Effector CD8-positive, alpha-beta T cell (primary cell): ENCODE results near the gene SLIT1.

Experiments used
- DNase-seq: peaks from one replicate; lab custom pipeline; 2025; lab: John Stamatoyannopoulos, UW

Gene SLIT1

DNA sequence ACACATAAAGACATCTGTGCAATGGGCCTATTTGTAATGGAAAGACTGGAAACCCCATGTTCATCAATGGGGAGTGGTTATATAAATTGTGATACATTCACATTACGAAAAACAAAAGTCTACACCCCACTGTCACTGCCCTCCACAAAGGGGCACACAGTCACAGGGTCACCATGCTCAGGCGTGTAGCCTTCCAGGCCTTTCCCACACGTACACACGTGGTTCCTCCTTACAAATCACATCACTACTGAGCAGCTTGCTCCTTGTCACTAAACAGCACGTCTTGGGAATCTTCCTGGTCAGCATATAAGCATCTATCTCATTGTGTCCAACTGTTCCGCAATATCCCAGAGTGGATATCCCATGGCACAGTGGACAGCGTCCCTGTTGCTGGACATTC, 163.1 kb downstream of the SLIT1 start:
- no peak for DNase-seq

DNA sequence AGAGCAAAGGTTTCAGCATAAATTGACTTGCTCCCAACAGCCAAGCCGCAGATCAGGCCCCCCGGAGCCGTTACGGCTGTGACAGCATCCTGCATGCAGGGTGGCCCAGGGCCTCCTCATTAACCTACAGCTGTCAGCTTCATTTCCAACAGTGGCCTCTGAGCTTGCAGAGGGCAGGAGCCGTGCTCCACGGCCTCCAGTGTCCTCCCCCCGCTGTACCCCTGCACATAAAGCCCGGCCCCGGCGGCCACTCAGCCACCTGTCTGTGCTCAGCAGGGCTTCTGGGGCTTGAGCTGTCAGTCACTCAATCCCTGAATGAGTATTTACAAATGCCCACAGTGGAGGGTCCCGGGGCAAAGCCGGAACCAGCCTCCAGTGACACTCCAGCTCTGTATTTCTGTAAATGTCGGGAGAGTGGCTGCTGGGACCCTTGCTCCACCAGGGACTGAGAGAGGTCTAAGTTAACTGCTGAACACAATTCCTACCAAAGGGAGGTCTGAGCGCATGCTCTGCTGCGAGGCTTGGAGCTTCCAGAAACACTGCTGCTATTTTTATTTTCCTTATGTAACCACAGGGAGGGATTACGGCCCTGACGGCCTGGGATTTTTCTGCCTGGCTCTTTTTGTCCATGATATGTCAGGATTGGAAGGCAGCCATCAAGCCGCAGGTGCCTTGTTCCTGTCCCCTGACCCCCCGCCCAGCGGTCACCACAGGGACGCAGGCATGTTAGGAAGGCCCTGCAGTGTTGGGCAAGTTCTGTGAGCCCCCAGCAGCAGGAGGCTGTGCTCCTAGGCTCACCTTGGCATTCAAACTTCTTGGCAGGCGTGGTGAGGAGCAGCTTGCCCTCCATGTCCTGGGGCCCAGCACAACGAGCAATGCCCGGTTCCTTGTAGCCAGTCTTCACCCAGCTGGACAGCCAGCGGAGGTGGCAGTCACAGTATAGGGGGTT, 165.0 kb downstream of the SLIT1 start:
- DNase-seq, result no peak

DNA sequence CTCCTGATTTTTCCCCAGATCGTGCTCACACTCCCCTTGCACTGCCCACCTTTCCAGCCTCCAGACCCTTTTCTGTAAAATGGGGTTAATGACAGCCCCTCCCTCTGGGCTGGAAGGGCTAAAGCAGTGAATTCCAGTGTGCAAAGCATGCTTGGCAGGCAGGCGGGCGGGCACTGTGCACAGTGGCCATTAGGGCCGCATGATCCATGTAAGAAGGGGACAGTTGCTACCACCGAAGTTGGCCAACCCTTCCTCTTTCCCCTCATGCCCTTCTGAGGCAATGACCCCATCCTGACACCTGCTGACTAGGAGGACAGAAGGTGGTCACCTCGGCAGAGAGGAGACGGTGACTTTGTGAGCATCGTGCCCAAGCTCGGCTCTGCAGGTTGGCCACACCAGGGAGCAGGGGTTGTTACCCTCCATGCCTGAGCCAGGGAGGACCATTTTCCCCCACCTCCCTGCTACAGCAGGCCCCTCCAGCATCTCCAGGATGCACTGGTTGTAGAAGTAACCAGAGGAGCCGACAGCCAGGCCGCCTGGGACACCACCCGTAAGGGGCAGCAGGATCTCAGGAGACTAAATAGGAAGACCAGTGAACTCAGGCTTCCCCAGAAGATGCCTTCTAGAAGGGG, 166.4 kb downstream of the SLIT1 start:
- no peak for DNase-seq

DNA sequence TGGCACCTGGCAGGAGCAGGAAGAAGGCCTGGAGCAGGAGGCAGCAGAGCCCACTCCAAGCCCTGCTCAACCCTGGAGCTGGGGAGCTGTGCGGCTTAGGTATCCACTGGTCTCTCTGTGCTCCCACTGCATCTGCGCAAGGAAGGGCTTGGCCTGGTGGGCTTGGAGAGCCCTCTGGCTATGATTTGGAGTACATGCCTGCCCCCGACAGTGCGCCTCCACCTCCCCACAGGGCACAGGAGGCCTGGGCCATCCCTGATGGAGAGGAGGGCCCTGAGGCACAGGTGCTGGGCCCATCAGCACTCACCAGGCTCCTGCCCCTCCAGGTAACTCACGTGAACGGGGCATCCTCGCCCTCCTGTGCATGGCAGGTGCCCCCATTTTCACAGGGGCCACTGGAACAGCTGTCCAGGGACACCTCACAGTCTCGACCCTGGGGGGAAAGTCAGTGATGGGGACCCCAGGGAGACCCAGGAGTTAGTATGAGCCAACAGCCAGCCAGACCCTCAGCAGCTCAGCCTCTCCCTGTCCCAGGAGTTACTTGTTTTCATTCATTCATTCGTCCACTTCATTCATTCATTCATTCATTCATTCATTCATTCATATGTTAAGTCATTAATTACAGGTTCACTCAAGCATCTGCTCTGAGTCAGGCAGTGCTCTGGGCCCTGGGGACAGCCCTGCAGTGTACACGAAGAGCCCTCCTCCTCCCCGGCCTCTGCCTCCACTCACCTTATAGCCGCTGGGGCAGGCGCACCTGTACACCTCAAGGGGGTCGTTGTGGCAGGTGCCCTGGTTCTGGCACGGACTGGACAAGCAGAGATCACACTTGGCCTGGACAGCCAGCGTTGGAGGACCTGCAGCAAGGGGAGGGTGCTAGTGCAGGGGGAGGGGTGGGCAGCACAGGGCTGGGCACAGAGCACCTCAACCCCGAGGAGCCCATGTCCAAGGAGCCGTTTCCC, 167.2 kb downstream of the SLIT1 start:
- DNase-seq, result no peak

DNA sequence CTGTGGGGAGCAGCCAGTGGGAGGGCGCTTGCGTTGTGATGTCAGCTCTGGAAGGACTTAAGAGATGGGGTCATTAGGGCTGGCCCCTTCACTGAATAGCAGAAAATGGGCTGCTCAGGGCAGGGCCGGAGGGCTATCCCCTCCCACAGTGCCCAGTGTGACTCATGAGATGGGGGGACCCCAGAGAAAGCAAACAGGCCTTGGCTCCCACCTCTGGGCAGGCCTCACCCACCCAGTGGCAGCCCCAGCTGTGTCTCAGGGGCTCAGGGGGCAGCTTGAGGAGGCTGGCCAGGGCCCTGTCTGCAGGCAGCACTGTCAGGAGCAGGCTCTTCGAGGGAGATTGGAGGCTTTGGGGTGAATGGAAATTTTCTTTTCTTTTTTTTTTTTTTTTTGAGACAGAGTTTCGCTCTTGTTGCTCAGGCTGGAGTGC, 168.3 kb downstream of the SLIT1 start:
- no peak for DNase-seq

DNA sequence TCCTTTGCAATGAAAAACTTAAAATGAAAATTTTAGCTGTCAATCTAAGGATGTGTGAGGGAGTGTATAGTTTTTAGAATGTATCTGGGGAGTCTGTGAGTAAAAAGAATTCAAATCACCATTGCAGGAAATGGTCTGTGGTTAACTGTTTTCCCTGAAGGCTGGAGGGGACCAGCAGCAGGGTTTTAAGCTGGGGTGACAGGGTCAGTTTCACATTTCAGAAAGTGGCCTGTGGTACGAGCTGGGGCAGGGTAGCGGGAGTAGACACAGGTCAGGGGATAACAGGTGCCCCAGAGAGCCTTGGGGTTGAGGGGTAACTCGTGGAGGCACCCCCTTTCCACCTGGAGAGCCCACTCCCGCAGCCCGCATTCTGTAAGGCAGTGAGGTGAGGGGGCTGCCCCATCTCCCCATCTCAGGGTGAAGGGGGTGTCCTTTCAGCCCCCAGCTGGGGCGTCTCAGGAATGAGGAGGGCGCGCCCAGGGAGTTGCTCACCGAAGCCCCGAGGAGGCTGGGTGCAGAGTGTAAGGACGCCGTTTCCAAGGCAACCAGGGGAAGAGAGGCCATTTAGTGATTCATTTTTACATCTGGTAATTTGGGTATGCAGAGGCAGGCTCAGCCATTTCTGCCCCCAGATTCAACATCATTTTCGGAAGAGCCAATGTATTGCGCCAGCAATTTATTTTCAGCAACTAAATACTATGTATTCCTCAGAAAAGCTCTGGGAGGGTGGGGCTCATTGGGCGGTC, 168.9 kb downstream of the SLIT1 start:
- no peak for DNase-seq

DNA sequence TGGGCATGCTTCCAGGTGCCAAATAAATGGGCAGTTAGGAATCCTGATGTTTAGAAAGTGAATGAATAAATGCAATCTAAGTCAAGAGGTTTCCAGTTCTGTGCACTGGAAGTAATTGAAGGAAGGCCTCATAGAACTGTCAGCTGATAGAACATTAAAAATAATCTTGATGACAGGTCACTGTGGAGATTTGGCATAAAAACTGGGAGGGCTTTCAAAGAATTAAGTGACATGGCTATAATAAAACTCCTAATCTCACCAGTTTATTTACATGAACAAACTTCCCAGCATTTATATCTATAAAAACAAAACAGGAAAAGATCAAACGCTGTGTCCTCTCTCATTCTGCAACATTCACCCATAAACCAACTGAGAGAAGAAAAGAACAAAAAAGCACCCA, 170.5 kb downstream of the SLIT1 start:
- no peak for DNase-seq

DNA sequence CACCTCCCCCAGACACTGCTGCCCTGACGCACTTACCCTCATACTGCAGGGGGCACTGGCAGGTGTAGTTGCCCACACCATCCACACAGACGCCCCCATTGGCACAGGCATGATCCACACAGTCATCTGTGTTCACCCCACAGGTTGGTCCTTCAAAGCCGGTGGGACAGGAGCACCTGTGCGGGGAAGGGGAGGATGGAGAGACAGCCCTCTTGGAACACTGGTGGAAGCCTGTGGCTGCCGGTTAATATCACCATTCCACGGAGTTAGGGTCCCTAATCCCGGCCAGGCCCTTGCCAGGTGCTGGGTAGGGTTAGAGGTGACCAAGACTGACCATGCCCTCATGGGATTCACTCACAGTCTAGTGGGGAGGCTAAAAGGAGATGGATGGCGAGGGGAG, 171.8 kb downstream of the SLIT1 start:
- DNase-seq, result no peak

DNA sequence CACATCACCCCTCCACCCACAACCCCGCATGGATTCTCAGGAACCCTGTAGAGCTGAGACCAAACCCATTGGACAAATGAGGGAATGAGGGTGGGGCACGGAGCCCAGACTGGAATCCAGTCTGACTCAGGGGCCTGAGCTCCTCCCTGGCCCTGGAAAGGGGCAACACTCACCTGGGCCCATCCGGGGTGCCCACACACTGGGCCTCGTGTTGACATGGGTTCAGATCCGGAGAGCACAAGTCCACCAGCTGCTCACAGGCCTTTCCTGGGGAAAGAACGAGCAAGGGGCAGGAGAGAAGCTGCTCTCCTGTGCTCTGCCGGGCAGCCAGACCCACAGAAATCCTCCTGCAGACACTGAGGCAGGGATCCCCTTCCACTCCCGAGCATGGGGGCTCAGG, 172.2 kb downstream of the SLIT1 start:
- DNase-seq, result no peak

DNA sequence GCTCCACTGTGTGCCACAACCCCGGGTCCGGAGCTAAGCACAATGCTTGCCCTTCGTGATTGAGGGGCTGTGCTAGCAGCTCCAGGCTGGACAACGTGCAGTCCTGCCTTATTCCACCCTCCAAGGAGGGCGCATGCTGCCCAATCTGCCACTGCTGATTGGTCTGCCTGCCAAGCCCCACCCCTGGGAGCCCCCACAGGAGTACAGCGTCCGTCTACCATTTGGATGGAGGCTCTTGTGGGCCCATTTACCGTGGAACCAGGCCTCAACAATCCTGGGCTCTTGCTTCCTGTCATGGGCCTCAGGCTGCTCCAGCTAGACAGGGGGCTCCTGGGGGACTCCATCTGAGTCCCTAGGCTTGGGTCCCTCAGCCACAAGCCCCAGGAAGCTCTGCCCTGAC, 173.3 kb downstream of the SLIT1 start:
- DNase-seq, result no peak

DNA sequence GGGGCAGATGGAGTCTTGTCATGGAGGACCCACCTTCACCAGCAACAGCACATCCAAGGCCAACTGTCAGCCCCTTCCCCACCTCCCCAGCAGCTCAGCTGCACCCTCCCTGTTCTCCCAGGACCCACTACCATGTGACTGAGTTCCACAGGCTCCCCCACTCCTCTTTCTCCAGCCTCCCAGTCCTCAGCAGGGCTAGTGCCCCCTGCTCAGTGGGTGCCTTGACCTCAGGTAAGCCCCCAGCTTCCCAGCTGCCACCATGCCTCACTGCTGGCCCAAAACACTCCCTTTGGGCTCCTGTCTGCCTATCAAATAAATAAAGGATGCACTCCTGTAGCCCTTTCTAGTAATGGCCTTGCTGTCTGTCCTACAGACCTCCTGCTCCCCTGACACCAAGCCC, 174.4 kb downstream of the SLIT1 start:
- DNase-seq, result no peak

DNA sequence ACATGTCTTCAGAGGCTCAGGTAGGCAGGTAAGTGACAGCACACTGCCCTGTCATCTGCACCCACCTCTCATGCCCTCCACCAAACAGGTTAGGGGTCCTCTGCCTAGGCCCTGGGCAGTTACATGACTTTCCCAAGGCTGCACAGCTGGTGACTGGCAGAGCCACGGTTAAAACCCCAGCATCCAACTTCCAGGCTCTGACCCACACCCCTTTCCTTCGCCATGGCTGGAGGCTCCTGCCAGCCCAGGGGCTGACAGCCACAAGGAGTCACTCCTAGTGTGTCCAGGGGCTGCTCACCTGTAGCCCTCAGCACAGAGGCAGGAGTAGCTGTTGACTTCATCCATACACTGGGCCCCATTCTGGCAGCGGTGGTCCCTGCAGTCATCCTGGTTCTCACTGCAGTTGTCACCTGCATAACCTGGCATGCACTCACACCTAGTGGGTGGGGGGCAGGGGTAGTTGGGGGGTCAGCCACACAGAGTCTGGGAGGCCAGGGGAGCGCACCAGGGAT, 175.0 kb downstream of the SLIT1 start:
- no peak for DNase-seq

DNA sequence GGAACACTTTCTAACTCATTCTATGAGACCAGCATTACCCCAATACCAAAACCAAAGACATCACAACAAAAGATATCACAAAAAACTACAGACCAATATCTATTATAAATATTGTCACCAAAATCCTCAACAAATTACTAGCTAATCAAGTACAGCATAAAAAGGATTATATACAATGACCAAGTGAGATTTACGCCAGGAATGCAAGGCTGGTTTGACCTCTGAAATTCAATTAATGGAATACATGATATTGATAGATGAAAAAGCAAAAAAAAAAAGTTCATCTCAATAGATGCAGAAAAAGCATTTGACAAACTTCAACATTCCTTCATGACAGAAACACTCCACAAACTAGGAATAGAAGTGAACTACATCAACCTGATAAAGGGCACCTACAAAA, 178.3 kb downstream of the SLIT1 start:
- DNase-seq, result no peak

DNA sequence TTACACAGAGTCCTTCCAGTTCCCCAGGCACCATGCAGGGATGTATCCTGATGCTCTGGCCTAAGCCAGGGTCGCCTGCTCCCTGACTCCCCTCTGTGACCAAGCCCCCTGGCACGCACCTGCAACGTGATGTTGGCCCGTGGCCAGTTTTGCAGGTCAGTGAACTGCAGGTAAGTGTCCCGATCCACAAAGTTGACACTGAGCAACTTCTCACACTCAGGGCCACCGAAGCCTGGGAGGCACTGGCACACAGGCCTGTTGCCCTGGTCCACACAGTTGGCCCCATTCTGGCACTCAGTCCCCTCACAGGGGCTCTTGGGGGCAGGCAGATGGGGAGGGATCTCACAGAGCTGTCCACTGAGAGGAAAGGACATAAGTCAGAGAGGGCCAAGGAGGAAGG, 179.4 kb downstream of the SLIT1 start:
- no peak for DNase-seq

DNA sequence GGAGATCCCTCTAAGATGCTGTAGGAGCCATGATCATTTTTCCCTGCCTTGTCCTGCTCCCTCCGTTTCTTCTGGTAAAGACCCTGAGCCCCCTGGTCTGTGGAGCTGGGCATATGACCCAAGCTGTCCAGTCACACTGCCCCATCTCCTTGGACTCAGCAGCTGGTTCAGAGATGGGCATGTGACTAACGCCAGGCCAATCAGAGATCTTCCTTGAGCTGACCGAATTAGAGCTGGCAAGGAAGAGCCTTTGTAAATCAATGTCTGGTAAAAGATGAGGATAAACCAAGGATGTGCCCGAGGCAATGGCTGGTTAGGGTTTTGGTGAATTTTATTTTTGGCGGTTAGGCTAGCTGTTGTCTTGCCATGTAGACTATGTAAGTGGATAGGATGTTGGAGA, 180.4 kb downstream of the SLIT1 start:
- DNase-seq, result no peak

DNA sequence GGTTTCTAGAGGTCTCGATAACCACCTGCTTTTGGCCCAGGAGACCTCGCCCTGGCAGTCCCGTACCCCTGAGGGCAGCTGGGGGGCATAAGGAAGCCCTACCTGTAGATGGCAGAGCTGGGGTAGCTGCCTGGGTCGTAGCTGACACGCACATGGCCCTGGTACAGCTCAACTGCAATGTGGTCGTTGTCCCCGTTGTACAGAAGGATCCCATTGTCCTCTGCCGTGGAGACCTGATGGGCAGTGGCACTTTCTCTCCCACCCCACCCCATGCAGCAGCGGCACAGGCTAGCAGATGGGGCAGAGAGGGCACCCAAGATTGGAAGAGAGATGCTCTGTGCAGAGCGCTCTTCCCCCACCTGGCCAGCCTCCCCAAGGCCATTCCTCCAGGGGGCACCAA, 181.2 kb downstream of the SLIT1 start:
- no peak for DNase-seq

DNA sequence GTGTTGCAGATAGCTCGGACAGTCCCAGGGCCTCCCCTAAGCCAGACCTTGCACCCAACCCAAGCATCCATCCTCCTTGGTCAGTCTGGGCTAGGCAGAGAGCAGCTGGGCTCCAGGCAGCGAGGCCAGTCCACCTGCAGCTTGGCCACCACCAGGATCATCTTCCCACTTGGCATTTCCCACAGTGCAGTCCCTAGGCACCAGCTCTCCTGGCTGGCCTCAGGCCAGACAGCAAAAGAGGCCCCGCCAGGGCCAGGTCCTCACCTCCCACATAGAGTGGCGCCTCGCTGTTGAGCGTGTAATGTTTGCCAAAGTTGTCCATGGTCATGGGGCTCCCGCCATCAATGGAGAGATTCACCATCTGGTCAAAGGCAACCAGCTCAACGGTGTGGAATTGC, 182.0 kb downstream of the SLIT1 start:
- DNase-seq, result no peak

DNA sequence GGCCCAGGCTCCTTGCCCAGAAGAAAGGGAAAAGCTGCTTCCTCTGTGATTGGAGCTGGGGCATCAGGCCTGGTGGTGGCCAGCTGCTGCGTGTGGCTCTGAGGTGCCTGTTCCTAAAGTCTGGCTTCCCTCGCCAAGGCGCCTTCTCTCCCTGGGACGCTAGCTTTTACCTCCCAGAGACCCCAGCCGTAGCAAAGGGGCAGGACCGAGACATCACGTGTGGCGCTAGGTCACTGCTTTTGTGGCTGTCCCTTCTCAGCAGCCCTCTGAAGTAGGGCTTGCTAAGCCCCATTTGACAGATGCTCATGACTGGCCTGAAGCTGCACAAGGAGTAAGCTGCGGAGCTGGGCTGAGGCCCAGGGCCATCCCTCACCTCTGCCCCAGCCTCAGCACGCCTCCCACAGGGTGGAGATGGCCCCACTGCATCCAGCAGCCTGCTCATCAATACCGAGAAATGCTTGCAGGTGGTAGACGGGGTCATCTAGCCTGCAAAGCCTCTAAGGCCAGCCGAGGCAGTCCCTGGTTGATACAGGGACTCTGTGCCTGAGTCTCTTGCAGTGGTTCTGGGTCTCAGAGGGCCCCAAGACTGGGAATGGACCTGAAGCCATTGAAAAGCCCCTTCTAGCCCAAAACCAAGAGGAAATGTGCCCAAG, 182.5 kb downstream of the SLIT1 start:
- DNase-seq, result no peak

DNA sequence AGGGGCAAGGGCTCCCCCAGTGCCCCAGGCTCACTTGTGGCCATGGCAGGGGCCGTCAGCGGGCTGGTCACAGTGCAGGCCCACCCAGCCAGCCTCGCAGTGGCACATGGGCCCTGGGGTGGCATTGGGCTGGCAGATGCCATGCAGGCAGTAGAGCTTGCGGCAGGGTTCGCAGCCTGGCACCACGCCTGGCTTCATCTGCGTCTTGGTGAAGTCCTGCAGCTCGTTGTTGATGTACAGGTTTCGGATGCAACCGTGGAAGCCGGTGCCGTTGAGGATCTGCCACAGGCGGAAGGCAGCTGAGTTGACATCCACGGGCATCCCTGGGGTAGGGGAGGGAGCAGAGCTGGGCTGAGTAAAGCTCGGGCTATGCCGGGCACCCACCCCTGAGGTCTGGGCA, 183.1 kb downstream of the SLIT1 start:
- DNase-seq, result no peak

DNA sequence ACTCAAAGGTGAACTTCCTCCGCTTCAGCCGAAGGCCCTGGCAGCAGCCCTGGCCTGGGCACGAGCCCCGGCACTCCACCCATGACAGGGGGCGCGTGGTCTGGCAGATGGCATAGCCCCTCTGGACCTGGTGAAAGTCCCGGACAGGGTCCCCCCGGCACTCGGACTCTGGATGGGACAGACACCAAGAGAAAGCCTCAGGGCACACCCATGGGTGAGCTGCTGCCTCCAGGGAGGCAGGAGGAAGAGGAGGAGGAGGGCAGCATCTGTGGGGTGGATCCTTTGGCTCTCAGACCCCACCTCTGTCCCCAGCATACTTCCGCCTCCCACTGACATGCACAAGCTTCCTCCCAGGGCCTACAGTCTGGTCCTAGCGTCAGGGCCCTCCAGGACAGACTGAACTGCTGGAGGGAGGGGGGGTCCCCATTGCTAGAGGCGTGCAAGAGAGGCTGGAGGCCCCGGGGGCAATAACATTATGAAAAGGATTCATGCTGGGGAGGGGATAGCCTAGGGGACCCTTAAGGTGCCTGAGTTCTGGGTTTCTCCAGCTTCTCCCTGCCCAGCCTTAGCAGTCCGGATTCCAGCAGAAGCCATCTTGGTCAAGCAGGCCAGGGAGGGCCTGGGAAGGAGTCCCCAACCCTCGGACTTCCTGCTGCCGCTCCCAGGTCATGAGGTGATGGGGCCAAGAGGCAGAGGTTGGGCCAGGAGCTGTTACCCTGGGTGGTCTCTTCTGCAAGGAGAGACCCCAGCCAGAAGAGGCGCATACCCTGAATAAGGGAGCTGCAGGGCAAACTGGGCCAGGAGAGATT, 184.4 kb downstream of the SLIT1 start:
- no peak for DNase-seq
